GM12891 (cell line): Measurements from ENCODE around the gene HCK.

Experiments used
- POLR2AphosphoS5 ChIP-seq: IDR thresholded peaks from 2 replicates; pipeline ENCODE4 v1.6.1; 2011; ENCODE audit warnings: low read depth, low read length, control low read depth
- SPI1 ChIP-seq: IDR thresholded peaks from 2 replicates; pipeline ENCODE4 v1.6.1; 2011; ENCODE audit warnings: low read depth, low read length, control low read depth

DNA sequence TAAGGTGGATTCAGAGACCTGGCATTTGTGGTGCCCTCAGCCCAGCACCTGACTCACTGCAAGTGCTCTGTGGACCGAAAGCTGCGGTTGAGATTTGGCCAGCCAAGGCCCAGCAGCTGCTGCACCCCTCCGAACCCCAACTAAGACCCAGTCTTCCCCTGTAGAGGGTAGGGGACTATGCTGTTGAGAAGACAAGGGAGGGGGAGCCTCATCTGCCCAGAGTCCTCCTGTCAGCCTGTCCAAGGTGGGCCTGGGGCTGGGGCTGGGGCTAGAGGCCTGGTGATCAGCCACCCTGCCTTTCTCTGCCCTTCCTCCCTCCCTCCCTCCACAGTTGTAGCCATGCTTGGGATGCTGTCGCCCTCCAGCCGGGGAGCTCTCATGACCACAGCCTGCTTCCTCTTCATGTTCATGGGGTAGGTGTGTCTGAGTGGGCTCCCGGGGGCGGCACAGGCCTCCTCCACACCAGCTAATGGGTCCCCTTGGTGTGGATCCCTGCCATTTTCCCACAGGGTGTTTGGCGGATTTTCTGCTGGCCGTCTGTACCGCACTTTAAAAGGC lies 98.3 kb downstream of the HCK start:
- no peak for TF ChIP-seq SPI1
- TF ChIP-seq POLR2AphosphoS5: no peak
